RCC 7860 (cell line): Measurements from ENCODE around the gene SYTL5.
A peak's percentile ranks its signal among the peaks of the same experiment; 100 is the strongest.

Experiments
- DNase-seq: peaks from one replicate; pipeline ENCODE4 v3.0.0-alpha.2; 2015; ENCODE audit warnings: low spot score
- FAIRE-seq: peaks from 2 replicates; lab custom pipeline; 2012; peaks lifted over from hg19 to GRCh38; lab: Jason Lieb, UNC

The SYTL5 gene

DNA sequence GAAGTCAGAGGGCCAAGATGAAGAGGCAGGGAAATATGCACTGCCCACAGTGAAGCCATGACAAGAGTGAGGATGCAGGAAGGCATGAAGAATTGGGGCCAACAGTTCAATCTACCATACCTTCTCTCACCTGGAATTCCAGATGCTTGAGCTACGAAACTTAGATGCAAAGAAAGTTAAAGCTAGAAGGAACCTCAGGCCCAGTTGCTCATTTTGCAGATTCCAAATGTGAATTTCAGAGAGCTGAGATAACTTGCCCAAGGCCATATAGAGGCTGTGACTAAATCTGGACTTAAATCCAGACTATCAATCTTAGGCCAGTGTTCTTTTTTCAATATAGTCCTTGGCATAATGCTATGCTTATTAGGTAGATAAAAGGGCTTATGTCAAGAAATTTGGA lies 121.6 kb downstream of the SYTL5 start:
- DNase-seq (no peak), FAIRE-seq (no peak)

DNA sequence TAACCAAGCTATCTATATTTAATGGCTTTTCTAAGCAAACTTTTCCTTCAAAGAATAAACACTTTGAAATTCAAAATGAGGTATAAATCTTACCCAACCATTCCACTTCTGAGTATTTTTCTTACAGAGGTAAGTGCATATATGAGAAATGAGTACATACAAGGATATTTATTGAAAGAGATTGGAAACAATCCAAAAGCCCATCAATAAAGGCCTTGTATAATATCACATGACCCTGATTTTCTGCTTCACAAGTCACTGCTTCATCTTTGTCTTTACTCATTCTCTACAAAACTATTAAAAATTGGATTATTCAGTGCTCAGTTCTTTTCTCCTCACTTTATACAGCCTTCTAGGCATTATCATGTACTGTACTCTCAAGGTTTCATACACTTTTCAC lies 123.0 kb downstream of the SYTL5 start:
- DNase-seq (no peak), FAIRE-seq (no peak)

DNA sequence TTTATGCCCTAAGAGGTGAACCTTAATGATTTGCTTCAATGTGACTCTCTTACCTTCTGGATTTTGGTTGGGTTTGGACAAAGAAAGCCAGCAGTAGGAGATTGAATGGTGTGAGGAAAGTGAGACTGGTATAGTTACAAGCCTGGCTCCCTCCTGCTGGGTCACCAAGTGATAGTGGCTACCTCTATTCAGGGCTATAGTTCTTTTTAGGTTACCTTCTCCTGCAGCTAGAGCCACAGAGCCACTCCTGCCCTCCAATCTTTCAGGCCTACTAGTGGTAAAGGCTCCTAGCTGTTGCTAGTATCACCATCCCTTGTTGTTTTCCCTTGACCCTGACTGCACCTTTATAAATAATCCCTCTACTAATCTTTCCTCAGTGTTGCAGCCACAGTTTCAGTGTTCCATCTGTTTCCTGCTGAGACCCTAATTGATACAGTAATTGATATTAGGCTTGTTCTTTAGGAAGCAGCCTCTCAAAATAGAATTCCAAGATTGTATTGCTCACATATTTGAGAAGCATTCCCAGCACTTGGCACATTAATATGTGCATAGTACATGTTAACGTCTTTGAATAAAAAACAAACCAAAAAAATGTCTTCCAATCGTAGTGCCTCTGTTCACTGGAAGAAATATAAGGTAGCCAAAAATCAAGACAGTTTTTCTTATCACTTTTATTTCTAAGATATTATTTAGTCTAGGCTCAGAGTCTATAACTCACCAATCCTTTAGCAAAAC lies 132.0 kb downstream of the SYTL5 start:
- FAIRE-seq, result no peak

DNA sequence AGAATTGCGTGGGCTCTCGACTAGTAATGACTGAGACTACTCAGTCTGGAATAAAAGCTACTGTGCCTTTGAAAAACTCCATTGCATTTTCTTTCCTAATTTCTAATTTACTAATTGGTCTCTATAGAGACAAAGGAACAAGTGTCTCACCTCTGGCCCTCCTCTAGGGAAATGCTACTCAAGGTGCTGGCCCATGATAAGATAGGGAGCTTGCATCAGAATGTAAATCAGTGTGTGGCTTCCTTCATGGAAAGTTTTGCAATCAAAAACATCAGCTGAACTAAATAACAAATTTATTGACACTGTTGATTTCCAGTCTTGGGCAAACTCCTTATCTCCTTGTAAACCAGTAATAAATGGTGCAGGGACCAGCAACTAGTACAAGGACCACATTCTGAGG lies 132.5 kb downstream of the SYTL5 start:
- DNase-seq (no peak), FAIRE-seq (no peak)

More for the DNA sequence above, 132.0 kb downstream of the SYTL5 start:
- DNase-seq, result no peak

DNA sequence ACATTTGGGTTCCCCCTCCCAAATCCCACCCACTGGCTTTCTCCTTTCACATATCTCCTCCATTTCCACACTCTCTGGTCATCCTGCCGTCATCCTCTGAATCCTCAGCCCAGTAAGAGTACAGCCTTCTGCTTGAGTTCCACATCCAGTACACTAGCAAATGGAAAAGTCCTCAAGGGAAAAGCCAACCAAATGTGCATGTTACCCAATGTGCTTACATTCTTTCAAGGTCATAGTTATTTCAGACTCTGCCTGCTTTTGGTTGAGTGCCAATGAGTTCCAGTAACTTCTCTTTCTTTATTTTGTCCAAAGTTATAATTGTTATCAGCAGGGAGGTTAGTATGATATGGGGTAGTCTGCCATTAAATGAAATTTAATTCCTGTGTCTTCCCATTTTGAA lies 136.3 kb downstream of the SYTL5 start:
- FAIRE-seq, result no peak
- no peak for DNase-seq

DNA sequence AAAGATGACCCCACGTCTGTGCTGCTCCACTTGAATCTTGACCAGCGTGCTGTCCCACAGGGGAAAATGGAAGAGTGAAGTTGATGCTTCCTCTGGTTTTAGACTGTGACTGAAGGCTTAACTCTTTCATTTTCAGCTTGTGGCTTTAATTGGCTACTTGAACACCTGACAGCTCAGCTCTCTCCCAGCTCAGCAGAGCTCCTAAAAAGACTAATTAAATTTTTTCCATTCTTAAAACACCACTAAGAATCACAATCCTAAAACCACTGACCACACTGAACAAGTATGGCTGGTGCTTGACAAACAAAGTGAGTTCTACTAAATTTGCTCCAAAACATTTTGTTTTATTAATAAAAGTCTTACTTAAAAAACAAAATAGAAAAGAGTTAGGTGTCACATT lies 142.7 kb downstream of the SYTL5 start:
- FAIRE-seq, result no peak

DNA sequence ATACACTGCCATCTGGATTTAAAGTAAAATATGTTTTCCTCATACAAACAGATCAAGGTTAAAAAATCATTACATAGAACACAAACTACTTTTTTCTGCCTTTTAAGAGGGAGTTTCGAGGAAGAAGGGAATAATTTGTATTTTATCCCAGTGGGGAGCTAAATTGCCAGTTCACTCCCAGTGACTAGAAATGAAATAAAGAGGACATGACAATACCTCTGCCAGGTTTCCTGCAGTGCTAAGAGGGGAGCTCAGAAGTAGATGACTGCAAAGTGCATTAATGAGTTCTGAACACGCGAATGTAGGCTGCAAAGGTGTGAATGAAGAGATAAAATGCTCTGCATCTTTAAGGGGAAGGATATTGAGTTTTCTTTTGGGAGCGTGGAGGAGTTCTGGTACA lies 144.6 kb downstream of the SYTL5 start:
- DNase-seq, result no peak
- no peak for FAIRE-seq

More for the DNA sequence above, 142.7 kb downstream of the SYTL5 start:
- no peak for DNase-seq

DNA sequence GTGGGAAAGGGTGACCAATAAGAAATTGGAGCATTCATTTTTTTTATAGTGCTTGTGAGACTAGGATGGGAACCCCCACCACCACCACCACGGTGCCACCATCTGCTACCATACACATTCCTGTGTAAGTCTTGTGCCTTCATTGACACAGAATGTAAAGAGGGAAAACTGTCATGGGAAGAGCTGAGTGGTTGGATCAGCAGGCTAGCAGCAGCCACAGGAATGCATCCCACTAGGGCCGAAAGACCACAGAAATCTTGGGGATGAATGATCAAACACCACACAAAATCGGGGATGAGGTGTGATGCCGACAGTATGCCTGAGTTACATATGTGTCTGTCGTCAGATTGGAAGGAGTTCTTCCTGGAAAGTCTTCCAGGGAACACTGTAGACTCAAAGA lies 145.1 kb downstream of the SYTL5 start:
- DNase-seq (peak; percentile 54), FAIRE-seq (peak; percentile 80)

DNA sequence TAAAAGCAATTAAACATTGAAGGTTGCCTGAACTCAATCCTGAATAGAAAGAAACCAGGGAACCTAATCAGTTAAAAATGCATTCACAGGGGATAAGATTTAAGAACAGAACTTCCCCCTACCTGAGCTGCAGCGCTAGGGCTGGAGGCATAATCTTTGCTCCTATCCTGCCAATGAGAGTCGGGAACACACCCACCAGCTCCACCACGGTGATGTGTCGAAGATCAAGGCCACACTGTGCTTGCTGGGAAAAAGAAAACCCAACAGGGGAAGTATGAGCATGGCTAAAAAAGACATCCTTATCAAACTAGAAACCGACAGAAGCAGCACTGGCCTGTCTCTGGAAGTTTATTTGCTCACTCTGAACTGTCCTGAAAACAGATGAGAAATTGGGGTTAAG lies 148.0 kb downstream of the SYTL5 start:
- FAIRE-seq, result no peak
- no peak for DNase-seq

DNA sequence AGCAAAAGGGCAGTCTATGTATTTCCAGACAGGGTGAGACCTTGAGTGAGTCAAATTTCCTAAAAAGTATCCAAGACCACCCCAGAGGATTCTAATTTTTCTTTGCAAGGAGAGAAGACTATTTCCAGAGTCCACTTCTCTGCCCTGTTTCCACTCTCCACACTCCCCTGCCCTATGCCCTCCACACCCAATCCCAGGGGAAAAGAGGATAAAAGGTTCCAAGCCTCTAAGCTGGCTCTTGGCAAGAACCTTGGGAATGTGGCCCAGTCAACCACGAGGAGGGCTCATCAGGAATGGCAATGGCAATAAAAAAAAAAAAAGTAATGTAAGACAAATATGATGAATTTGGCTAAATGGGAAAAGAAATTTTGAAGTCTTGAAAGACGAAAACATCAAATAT lies 148.5 kb downstream of the SYTL5 start:
- DNase-seq (no peak), FAIRE-seq (no peak)

DNA sequence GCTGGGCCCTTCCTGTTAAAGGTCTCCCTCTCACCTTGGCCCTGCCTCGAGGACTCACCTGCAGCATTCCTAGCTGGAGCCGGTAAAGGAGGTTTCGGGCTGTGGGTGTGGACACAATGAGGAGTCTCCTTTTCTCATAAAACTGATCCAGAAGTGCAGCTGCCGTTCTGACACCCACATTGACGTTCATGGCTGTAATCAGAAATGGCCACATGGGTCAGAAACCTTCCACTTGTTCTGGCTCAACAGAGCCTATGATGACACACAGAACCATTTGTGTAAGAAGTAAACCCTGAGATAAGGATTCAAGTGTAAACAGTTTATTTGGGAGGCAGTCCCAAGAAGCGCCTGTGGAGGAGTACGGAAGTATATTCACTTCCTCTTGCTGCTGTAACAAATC lies 150.5 kb downstream of the SYTL5 start:
- DNase-seq, result no peak
- FAIRE-seq, result no peak

DNA sequence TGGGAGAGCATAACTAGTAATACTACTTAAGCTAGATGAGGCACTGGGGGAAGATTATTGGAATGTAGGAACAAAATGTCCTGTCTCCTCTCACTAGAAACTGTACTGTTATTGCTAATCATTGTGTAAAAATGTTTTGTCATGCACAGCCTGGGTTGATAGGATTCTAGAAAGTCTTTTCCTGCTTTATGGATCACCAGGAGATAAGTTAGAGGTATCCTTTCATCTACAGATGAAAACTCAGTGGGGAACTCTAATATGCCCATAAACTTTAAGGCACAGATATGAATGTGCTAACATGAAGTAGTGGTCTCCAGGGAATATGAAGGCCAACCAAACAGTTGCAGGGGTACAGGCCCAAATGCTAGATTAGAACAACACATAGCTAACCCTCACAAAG lies 156.8 kb downstream of the SYTL5 start:
- FAIRE-seq (no peak), DNase-seq (no peak)

DNA sequence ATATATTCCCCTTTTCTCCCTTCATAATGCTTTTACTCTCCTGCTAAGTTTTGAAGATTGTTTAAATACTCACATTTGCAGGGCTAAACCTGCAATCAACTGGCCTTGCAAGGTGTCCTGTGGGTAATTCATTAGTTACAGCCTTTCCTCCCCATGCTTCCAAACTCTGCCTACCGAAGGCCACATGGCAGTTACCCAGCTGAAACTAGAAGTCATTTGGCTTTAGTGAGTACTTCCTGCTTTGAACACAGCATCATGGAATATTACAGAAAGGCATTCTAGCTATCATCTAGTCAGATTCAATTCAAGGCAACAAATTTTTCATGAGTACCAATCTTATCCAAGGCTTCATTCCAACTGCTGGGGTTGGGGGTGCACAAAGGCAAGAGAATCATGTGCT lies 158.7 kb downstream of the SYTL5 start:
- FAIRE-seq, result no peak
- no peak for DNase-seq

DNA sequence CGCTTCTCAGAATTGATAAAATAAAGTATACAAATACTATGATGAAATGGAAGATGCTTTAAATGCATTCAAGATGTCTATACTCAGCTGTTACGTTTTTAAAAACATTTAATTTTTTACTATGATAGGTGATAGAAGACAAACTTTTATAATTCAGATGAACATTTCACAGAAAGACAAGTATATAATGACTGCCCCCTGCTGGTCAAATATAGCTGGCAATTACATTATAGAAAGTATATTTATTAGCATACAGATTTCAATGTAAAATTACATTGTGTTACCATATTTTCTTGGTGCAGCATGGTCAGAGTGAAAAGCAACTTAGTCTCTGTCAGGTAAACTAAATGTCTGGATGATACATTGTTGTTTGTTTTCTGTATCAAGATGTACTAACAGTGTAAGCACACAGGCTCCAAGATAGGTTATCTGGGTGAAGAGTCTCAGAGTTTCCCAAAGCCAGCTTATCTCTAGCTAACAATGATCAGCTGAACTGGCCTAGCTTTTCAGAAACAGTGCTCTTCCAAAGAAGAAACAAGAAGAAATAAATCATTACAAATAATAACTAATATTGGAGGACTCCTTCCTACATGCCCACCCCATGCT lies 160.2 kb downstream of the SYTL5 start:
- FAIRE-seq, result peak; percentile 85
- peak; percentile 18 for DNase-seq

DNA sequence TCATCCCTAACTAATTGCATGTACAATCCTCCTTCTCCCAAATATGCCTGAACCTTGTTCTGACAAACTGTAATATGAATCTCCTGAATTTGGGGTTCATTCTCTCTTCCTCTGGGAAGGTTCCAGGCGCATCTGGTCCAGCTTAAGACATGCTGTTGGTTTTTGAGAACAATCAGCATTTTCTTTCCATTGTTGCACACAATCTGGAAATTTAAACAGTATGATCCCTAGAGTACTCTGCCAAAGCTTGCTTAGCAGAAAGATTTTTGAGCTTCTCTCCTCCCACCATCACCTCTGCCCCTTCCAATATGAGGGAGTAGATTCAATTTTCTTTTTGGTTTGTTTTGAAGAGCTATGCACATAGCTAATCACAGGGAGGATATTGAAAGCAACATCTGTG lies 164.2 kb downstream of the SYTL5 start:
- FAIRE-seq (no peak), DNase-seq (no peak)

DNA sequence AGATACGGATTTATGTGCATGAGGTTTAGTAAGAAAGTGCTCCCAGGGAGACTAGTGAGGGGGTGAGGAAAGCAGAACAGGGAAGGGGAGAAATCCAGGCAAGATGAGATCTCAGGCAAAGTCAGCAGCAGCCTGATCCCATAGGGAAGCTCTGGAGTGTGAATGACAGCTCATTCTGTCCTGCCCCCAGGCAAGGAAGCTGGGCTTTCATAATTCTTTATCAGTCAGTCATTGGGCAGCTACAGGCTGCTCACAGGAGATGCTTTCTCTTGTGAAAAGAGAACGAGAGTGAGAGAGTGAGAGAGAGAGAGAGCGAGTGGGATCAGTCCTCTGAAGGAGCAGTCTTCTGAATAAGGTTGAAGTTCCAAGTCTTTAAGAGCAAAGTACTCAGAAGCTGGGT lies 166.2 kb downstream of the SYTL5 start:
- FAIRE-seq, result no peak
- DNase-seq, result no peak

DNA sequence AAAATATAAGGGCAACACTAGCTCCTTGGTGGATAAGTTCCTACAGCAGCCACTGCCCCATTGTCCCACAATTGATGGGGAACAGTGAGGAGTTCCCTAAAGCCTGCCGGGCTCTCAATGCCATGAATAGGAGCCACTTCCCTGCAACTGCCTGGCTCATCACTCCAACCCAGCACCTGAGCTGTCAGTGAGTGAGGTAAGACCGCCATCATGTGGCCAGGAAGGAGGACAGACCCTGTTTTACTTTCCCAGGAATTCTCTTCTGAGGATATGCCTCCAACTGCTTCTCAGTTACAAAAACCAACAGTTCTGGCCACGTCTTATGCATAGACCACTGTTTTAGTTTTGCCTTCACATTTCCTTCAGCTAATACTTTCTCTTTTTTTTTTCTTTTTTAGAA lies 168.8 kb downstream of the SYTL5 start:
- FAIRE-seq (no peak), DNase-seq (peak; percentile 40)

DNA sequence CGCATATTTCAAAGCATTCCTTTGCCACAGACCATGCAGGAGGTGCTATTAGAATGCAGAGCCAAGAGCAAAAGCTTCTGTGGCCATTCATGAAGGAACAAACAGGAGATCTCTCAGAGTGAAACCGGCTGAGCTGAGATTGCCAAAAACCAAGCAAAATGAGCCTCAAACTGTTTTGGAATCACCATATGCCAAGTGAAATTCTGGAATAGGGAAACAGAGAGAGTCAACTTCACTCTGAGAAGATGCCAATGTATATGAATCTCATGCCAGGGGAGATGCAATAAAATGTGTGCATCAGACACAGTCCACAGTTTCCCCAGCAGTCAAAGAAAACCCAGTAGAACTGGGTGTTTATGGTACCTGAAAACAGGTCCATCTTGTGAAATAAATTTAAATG lies 172.0 kb downstream of the SYTL5 start:
- DNase-seq, result no peak
- FAIRE-seq, result no peak
